GM23338 (cell line): ENCODE data around the gene TMEM151B. TPM values are rescaled to one million over a fixed set of nuclear protein-coding genes. Genes with fewer than 3 reads are reported as not detected.

ENCODE experiments used
- ATAC-seq: fragments of 200-7000 bp; cut with Tn5 transposase; 3 replicates; pipeline ENCODE4 v1.9.1; 2020
- DNase-seq: peaks from one replicate; pipeline ENCODE4 v3.0.0-alpha.2; 2015; ENCODE audit warnings: low spot score
- H2AFZ ChIP-seq: fragments of 200-600 bp; sonication (generic); 2 replicates; pipeline ENCODE4 v1.8.0; 2016; ENCODE audit warnings: antibody characterized with exemption, mild to moderate bottlenecking, moderate library complexity
- H3F3A ChIP-seq: fragments of 200-600 bp; sonication (generic); replicated peaks from 2 replicates; pipeline ENCODE4 v1.8.0; 2017; ENCODE audit warnings: antibody characterized with exemption, mixed run types, low read depth
- H3K27ac ChIP-seq: fragments of 200-600 bp; sonication (generic); 2 replicates; pipeline ENCODE4 v1.6.1; 2016; ENCODE audit warnings: low read depth
- H3K27me3 ChIP-seq: fragments of 200-600 bp; sonication (generic); 2 replicates; pipeline ENCODE4 v1.8.0; 2016; ENCODE audit warnings: mild to moderate bottlenecking, mixed run types, moderate library complexity; ENCODE audit not compliant: insufficient read depth
- H3K36me3 ChIP-seq: fragments of 200-600 bp; sonication (generic); 2 replicates; pipeline ENCODE4 v1.8.0; 2016; ENCODE audit warnings: mild to moderate bottlenecking; ENCODE audit not compliant: insufficient read depth
- H3K4me1 ChIP-seq: fragments of 200-600 bp; sonication (generic); 2 replicates; pipeline ENCODE4 v1.8.0; 2016; ENCODE audit warnings: mild to moderate bottlenecking, moderate library complexity; ENCODE audit not compliant: insufficient read depth
- H3K4me2 ChIP-seq: fragments of 200-600 bp; sonication (generic); 2 replicates; pipeline ENCODE4 v1.7.1; 2017; ENCODE audit warnings: mixed run types
- H3K4me3 ChIP-seq: fragments of 200-600 bp; sonication (generic); 2 replicates; pipeline ENCODE4 v1.6.1; 2016; ENCODE audit warnings: mixed run types
- H3K79me2 ChIP-seq: fragments of 200-600 bp; sonication (generic); replicated peaks from 2 replicates; pipeline ENCODE4 v1.8.0; 2017; ENCODE audit warnings: mild to moderate bottlenecking; ENCODE audit not compliant: insufficient read depth
- H3K9me2 ChIP-seq: fragments of 200-600 bp; sonication (generic); 2 replicates; pipeline ENCODE4 v1.8.0; 2017; ENCODE audit not compliant: insufficient read depth
- H4K20me1 ChIP-seq: fragments of 200-600 bp; sonication (generic); replicated peaks from 2 replicates; pipeline ENCODE4 v1.8.0; 2017; ENCODE audit warnings: mild to moderate bottlenecking; ENCODE audit not compliant: insufficient read depth
- H3K27ac Mint-ChIP-seq: 2 replicates; pipeline ENCODE4 v1.8.0; 2020; ENCODE audit warnings: inconsistent platforms, mild to moderate bottlenecking, moderate library complexity, mixed read lengths
- H3K27me3 Mint-ChIP-seq: 3 replicates; pipeline ENCODE4 v1.8.0; 2022; ENCODE audit warnings: low read depth, mild to moderate bottlenecking, moderate library complexity, mixed read lengths, inconsistent platforms; ENCODE audit not compliant: insufficient read depth, poor library complexity
- H3K36me3 Mint-ChIP-seq: 3 replicates; pipeline ENCODE4 v1.8.0; 2021; ENCODE audit warnings: low read depth, mild to moderate bottlenecking, inconsistent platforms, moderate library complexity, mixed read lengths
- H3K4me1 Mint-ChIP-seq: 3 replicates; pipeline ENCODE4 v1.8.0; 2020; ENCODE audit warnings: mild to moderate bottlenecking, inconsistent platforms, mixed read lengths
- H3K4me3 Mint-ChIP-seq: 3 replicates; pipeline ENCODE4 v1.8.0; 2021; ENCODE audit warnings: moderate library complexity, mild to moderate bottlenecking, inconsistent platforms, mixed read lengths
- H3K9me3 Mint-ChIP-seq: 3 replicates; pipeline ENCODE4 v1.8.0; 2020; ENCODE audit warnings: moderate library complexity, mild to moderate bottlenecking, inconsistent platforms, mixed read lengths
- CREB1 ChIP-seq: fragments of 250-450 bp; sonication (Bioruptor Pico); IDR thresholded peaks from 2 replicates; pipeline ENCODE4 v1.5.0; 2020; ENCODE audit warnings: low read depth, mild to moderate bottlenecking, moderate library complexity
- EZH2 ChIP-seq: fragments of 200-600 bp; sonication (generic); IDR thresholded peaks from one replicate; pipeline ENCODE4 v1.8.0; 2017; ENCODE audit warnings: antibody characterized with exemption, mild to moderate bottlenecking, low read depth; ENCODE audit not compliant: unreplicated experiment
- EZH2phosphoT487 ChIP-seq: fragments of 200-600 bp; sonication (generic); IDR thresholded peaks from one replicate; pipeline ENCODE4 v1.8.1; 2018; ENCODE audit warnings: antibody characterized with exemption; ENCODE audit not compliant: unreplicated experiment
- NANOG ChIP-seq: IDR thresholded peaks from 2 replicates; pipeline ENCODE4 v1.6.1; 2016; ENCODE audit warnings: antibody characterized with exemption, borderline replicate concordance
- REST ChIP-seq: IDR thresholded peaks from one replicate; pipeline ENCODE4 v1.6.1; 2018; ENCODE audit warnings: antibody characterized with exemption; ENCODE audit not compliant: unreplicated experiment
- ZNF114 ChIP-seq: fragments of 250-450 bp; sonication (Bioruptor Pico); IDR thresholded peaks from 2 replicates; pipeline ENCODE4 v1.5.0; 2020; ENCODE audit warnings: mild to moderate bottlenecking, moderate library complexity
- polyA plus RNA-seq: library from polyadenylated mRNA; unstranded; fragments of >200 nt; fragmentation: Nextera tagmentation; extraction: Ambion mirVana; gene quantifications from 2 replicates; pipeline ENCODE4 v1.2.1, GENCODE V29; 2016
- total RNA-seq: library from RNA; depleted of rRNA; stranded (reverse); fragments of >200 nt; shearing (Covaris generic); gene quantifications from 2 replicates; pipeline ENCODE4 v1.2.3, GENCODE V29; 2014
- TF ChIP-seq, protein P1 (sequence below): fragments of 250-450 bp; sonication (Bioruptor Pico); IDR thresholded peaks from 2 replicates; pipeline ENCODE4 v1.5.0; 2020; ENCODE audit warnings: mild to moderate bottlenecking, moderate library complexity

TMEM151B gene
- total and polyA plus RNA-seq, 2 experiments from 2014 or later, result 0.91 to 14.6 TPM

DNA sequence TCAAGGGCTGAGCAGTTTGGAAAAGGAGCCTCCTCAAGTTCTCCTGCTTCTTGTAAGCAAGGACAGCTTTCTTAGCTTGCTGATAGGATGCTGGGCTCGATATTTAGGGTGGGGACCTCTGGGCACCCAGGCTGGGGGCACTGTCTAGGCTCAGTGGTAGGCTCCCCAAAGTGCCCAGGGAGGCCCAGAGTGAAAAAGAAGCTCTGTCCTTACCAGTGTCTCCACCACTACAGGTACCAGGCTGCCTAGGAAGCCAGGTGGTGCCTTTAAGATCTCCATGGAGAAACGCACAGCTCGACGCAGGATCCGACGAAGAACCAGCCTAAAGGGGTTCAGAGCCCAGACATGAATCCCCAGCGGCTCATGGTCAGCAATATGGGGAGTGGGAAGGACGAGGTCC is 36.5 kb downstream of the TMEM151B start:
- no peak for ATAC-seq
- H3K4me3 Mint-ChIP-seq, result no peak overlapping the region
- H3F3A ChIP-seq, result no peaks in the 10 kb centered on the region
- no peak overlapping the region for H2AFZ ChIP-seq
- no peak for DNase-seq
- no peaks in the 10 kb centered on the region for H4K20me1 ChIP-seq
- H3K4me3 ChIP-seq, result no peak overlapping the region
- peaks cover 82% of the 10 kb centered on the region for H3K36me3 Mint-ChIP-seq
- H3K79me2 ChIP-seq, result 0 out of 2 replicates have a peak, but pooled peaks cover 1% of the 10 kb centered on the region
- H3K4me1 ChIP-seq, result no peaks in the 10 kb centered on the region
- H3K27ac ChIP-seq, result no peak overlapping the region
- TF ChIP-seq NANOG, result no peak
- TF ChIP-seq, protein P1, sequence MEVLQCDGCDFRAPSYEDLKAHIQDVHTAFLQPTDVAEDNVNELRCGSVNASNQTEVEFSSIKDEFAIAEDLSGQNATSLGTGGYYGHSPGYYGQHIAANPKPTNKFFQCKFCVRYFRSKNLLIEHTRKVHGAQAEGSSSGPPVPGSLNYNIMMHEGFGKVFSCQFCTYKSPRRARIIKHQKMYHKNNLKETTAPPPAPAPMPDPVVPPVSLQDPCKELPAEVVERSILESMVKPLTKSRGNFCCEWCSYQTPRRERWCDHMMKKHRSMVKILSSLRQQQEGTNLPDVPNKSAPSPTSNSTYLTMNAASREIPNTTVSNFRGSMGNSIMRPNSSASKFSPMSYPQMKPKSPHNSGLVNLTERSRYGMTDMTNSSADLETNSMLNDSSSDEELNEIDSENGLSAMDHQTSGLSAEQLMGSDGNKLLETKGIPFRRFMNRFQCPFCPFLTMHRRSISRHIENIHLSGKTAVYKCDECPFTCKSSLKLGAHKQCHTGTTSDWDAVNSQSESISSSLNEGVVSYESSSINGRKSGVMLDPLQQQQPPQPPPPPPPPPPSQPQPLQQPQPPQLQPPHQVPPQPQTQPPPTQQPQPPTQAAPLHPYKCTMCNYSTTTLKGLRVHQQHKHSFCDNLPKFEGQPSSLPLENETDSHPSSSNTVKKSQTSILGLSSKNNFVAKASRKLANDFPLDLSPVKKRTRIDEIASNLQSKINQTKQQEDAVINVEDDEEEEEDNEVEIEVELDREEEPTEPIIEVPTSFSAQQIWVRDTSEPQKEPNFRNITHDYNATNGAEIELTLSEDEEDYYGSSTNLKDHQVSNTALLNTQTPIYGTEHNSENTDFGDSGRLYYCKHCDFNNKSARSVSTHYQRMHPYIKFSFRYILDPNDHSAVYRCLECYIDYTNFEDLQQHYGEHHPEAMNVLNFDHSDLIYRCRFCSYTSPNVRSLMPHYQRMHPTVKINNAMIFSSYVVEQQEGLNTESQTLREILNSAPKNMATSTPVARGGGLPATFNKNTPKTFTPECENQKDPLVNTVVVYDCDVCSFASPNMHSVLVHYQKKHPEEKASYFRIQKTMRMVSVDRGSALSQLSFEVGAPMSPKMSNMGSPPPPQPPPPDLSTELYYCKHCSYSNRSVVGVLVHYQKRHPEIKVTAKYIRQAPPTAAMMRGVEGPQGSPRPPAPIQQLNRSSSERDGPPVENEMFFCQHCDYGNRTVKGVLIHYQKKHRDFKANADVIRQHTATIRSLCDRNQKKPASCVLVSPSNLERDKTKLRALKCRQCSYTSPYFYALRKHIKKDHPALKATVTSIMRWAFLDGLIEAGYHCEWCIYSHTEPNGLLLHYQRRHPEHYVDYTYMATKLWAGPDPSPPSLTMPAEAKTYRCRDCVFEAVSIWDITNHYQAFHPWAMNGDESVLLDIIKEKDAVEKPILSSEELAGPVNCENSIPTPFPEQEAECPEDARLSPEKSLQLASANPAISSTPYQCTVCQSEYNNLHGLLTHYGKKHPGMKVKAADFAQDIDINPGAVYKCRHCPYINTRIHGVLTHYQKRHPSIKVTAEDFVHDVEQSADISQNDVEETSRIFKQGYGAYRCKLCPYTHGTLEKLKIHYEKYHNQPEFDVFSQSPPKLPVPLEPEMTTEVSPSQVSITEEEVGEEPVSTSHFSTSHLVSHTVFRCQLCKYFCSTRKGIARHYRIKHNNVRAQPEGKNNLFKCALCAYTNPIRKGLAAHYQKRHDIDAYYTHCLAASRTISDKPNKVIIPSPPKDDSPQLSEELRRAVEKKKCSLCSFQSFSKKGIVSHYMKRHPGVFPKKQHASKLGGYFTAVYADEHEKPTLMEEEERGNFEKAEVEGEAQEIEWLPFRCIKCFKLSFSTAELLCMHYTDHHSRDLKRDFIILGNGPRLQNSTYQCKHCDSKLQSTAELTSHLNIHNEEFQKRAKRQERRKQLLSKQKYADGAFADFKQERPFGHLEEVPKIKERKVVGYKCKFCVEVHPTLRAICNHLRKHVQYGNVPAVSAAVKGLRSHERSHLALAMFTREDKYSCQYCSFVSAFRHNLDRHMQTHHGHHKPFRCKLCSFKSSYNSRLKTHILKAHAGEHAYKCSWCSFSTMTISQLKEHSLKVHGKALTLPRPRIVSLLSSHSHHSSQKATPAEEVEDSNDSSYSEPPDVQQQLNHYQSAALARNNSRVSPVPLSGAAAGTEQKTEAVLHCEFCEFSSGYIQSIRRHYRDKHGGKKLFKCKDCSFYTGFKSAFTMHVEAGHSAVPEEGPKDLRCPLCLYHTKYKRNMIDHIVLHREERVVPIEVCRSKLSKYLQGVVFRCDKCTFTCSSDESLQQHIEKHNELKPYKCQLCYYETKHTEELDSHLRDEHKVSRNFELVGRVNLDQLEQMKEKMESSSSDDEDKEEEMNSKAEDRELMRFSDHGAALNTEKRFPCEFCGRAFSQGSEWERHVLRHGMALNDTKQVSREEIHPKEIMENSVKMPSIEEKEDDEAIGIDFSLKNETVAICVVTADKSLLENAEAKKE (CRISPR knock-in tag), result no peak
- TF ChIP-seq EZH2phosphoT487, result no peak
- no peak for TF ChIP-seq ZNF114 (CRISPR knock-in tag)
- TF ChIP-seq EZH2, result no peak
- TF ChIP-seq CREB1, result no peak
- TF ChIP-seq REST, result no peak
- peaks cover 19% of the 10 kb centered on the region for H3K36me3 ChIP-seq
- H3K9me3 Mint-ChIP-seq, result no peaks in the 10 kb centered on the region; the same call in 2 of the 3 replicates
- H3K27me3 Mint-ChIP-seq, result peaks cover 10% of the 10 kb centered on the region
- no peaks in the 10 kb centered on the region for H3K27me3 ChIP-seq
- H3K27ac Mint-ChIP-seq, result no peak overlapping the region
- H3K4me2 ChIP-seq, result no peak overlapping the region
- peaks cover 2% of the 10 kb centered on the region; the same call in 2 of the 3 replicates for H3K4me1 Mint-ChIP-seq
- no peaks in the 10 kb centered on the region for H3K9me2 ChIP-seq
